Mesenchymal stem cell (in vitro differentiated cells and primary cell): ENCODE results near the gene MUC5B.
"Not testable (repeated sequence)": the region's sequence is repeated elsewhere in the genome, so short reads cannot be mapped to it uniquely, and the experiment has no call there.

ENCODE experiments used
- DNase-seq: peaks from one replicate; pipeline ENCODE4 v3.0.0-alpha.2; 2013
- H2AFZ ChIP-seq: one replicate; pipeline ENCODE4 v1.6.1; 2013; ENCODE audit warnings: low read depth, mild to moderate bottlenecking, control low read depth, inconsistent platforms, low read length, moderate library complexity
- H2AK5ac ChIP-seq: 2 replicates; pipeline ENCODE4 v1.6.1; 2013; ENCODE audit warnings: low read length, moderate library complexity, mild to moderate bottlenecking, inconsistent platforms; ENCODE audit not compliant: severe bottlenecking
- H2BK120ac ChIP-seq: one replicate; pipeline ENCODE4 v1.6.1; 2013; ENCODE audit warnings: low read depth, mild to moderate bottlenecking, inconsistent platforms, low read length, moderate library complexity
- H2BK12ac ChIP-seq, 2 experiments: one replicate each; pipeline ENCODE4 v1.6.1; 2013; ENCODE audit warnings: inconsistent platforms in 2 of 2, low read length in 2 of 2, mild to moderate bottlenecking in 2 of 2, moderate library complexity in 2 of 2, control low read depth in 1 of 2
- H2BK15ac ChIP-seq: one replicate; pipeline ENCODE4 v1.6.1; 2013; ENCODE audit warnings: mild to moderate bottlenecking, low read depth, inconsistent platforms; ENCODE audit not compliant: poor library complexity, severe bottlenecking
- H2BK5ac ChIP-seq: 2 replicates; pipeline ENCODE4 v1.6.1; 2013; ENCODE audit warnings: low read depth, mild to moderate bottlenecking, low read length, control low read depth, inconsistent platforms; ENCODE audit not compliant: poor library complexity, severe bottlenecking
- H3K14ac ChIP-seq, 2 experiments: one replicate each; pipeline ENCODE4 v1.6.1; 2013; ENCODE audit warnings: inconsistent platforms in 2 of 2, low read length in 2 of 2, control low read depth in 1 of 2, mild to moderate bottlenecking in 1 of 2, moderate library complexity in 1 of 2
- H3K18ac ChIP-seq, 2 experiments: one replicate each; pipeline ENCODE4 v1.6.1; 2013; ENCODE audit warnings: inconsistent platforms in 2 of 2, low read length in 2 of 2, control low read depth in 1 of 2, low read depth in 1 of 2, mild to moderate bottlenecking in 1 of 2
- H3K23ac ChIP-seq, 2 experiments: one replicate each; pipeline ENCODE4 v1.6.1; 2013; ENCODE audit warnings: inconsistent platforms in 2 of 2, low read length in 2 of 2, mild to moderate bottlenecking in 2 of 2, moderate library complexity in 2 of 2, control low read depth in 1 of 2
- H3K27ac ChIP-seq: 2 replicates; pipeline ENCODE4 v1.5.1; 2013; ENCODE audit warnings: mild to moderate bottlenecking, moderate library complexity, low read length, control low read depth, inconsistent platforms; ENCODE audit not compliant: poor library complexity, severe bottlenecking
- H3K27me3 ChIP-seq, 2 experiments: 2 replicates each; pipeline versions ENCODE4 v1.6.1 to v1.7.0; 2013; ENCODE audit warnings: low read length in 2 of 2, mild to moderate bottlenecking in 2 of 2, moderate library complexity in 2 of 2, control low read depth in 1 of 2, inconsistent platforms in 1 of 2; ENCODE audit not compliant: control insufficient read depth in 1 of 2, insufficient read depth in 1 of 2
- H3K36me3 ChIP-seq, 2 experiments: 2 replicates each; pipeline versions ENCODE4 v1.6.1 to v1.7.0; 2013; ENCODE audit warnings: low read length in 2 of 2, control low read depth in 1 of 2, inconsistent platforms in 1 of 2, low read depth in 1 of 2, mild to moderate bottlenecking in 1 of 2; ENCODE audit not compliant: insufficient read depth in 2 of 2, control insufficient read depth in 1 of 2
- H3K4ac ChIP-seq, 2 experiments: one replicate each; pipeline ENCODE4 v1.6.1; 2013; ENCODE audit warnings: inconsistent platforms in 2 of 2, low read length in 2 of 2, mild to moderate bottlenecking in 2 of 2, moderate library complexity in 2 of 2, control low read depth in 1 of 2, low read depth in 1 of 2
- H3K4me1 ChIP-seq: 2 replicates; pipeline ENCODE4 v1.6.1; 2013; ENCODE audit warnings: low read depth, low read length, control low read depth; ENCODE audit not compliant: control insufficient read depth, insufficient read depth
- H3K4me2 ChIP-seq: 2 replicates; pipeline ENCODE4 v1.6.1; 2013; ENCODE audit warnings: low read length, mild to moderate bottlenecking, inconsistent platforms; ENCODE audit not compliant: poor library complexity, severe bottlenecking
- H3K4me3 ChIP-seq, 2 experiments: 2 replicates each; pipeline versions ENCODE4 v1.5.1 to v1.7.0; 2013; ENCODE audit warnings: low read length in 2 of 2, mild to moderate bottlenecking in 2 of 2, control low read depth in 1 of 2, low read depth in 1 of 2; ENCODE audit not compliant: insufficient read depth in 1 of 2
- H3K79me1 ChIP-seq: replicated peaks from 2 replicates; pipeline ENCODE4 v1.6.1; 2013; ENCODE audit warnings: mild to moderate bottlenecking, control low read depth, low read length, inconsistent platforms; ENCODE audit not compliant: poor library complexity, severe bottlenecking
- H3K9ac ChIP-seq: 2 replicates; pipeline ENCODE4 v1.7.0; 2013; ENCODE audit warnings: mild to moderate bottlenecking, low read length, moderate library complexity
- H3K9me3 ChIP-seq: 2 replicates; pipeline ENCODE4 v1.7.0; 2013; ENCODE audit warnings: mild to moderate bottlenecking, low read length; ENCODE audit not compliant: control insufficient read depth
- H4K8ac ChIP-seq: one replicate; pipeline ENCODE4 v1.6.1; 2013; ENCODE audit warnings: inconsistent platforms, mild to moderate bottlenecking, low read length, moderate library complexity
- H4K91ac ChIP-seq: one replicate; pipeline ENCODE4 v1.6.1; 2013; ENCODE audit warnings: mild to moderate bottlenecking, low read length, inconsistent platforms
- WGBS: methylation state at CpG from one replicate; pipeline ENCODE4 v1.1.7; 2013; ENCODE audit warnings: mixed read lengths; 5-methylcytosine and 5-hydroxymethylcytosine counted together

The MUC5B gene

GRCh38 chr11:1180947-1181391 lies 41.9 kb upstream of the MUC5B start:
- H3K23ac ChIP-seq = no peak overlapping the region
- no peak overlapping the region for H2BK5ac ChIP-seq
- H3K4me2 ChIP-seq = no peak overlapping the region
- peaks cover 4% of the 10 kb centered on the region for H3K4me1 ChIP-seq
- peaks cover 11 to 14% of the 10 kb centered on the region in 2 experiments for H3K27me3 ChIP-seq
- no peak overlapping the region for H3K9ac ChIP-seq
- H3K4ac ChIP-seq = no peak overlapping the region
- 92% methylated on average over 27 of the region's 29 CpGs for WGBS
- H2AK5ac ChIP-seq = no peak overlapping the region
- H4K91ac ChIP-seq = no peak overlapping the region
- no peak overlapping the region for H3K14ac ChIP-seq
- DNase-seq = no peak
- H3K18ac ChIP-seq = no peak overlapping the region
- H2BK120ac ChIP-seq = no peak overlapping the region
- no peak overlapping the region for H2BK12ac ChIP-seq
- peaks cover 5% of the 10 kb centered on the region for H3K9me3 ChIP-seq
- H3K79me1 ChIP-seq = no peaks in the 10 kb centered on the region
- H2BK15ac ChIP-seq = no peak overlapping the region
- H3K4me3 ChIP-seq = no peak overlapping the region
- no peak overlapping the region for H3K27ac ChIP-seq
- no peak overlapping the region for H4K8ac ChIP-seq
- H3K36me3 ChIP-seq = no peaks in the 10 kb centered on the region
- no peak overlapping the region for H2AFZ ChIP-seq

GRCh38 chr11:1181420-1181819 lies 41.4 kb upstream of the MUC5B start:
- Histone ChIP-seq H4K8ac (no peak overlapping the region), H3K27me3 (peaks cover 14 to 18% of the 10 kb centered on the region in 2 experiments), H3K9ac (no peak overlapping the region), H3K79me1 (no peaks in the 10 kb centered on the region), H2BK12ac (no peak overlapping the region), H2BK15ac (no peak overlapping the region), H4K91ac (no peak overlapping the region), H3K14ac (no peak overlapping the region), H3K18ac (no peak overlapping the region), H2BK120ac (no peak overlapping the region), H2AK5ac (no peak overlapping the region), H3K4me3 (no peak overlapping the region), H3K36me3 (no peaks in the 10 kb centered on the region), H3K23ac (no peak overlapping the region), H3K27ac (no peak overlapping the region), H3K4me1 (peaks cover 4% of the 10 kb centered on the region), H2AFZ (no peak overlapping the region), H2BK5ac (no peak overlapping the region), H3K4me2 (no peak overlapping the region), H3K4ac (no peak overlapping the region), H3K9me3 (peaks cover 6% of the 10 kb centered on the region)
- no peak for DNase-seq
- WGBS = 82% methylated on average over 10 of the region's 10 CpGs

GRCh38 chr11:1181853-1182535 lies 40.9 kb upstream of the MUC5B start:
- H3K23ac ChIP-seq = no peak overlapping the region
- H4K8ac ChIP-seq = no peak overlapping the region
- H2BK12ac ChIP-seq = no peak overlapping the region
- peaks cover 8% of the 10 kb centered on the region for H3K9me3 ChIP-seq
- no peaks in the 10 kb centered on the region for H3K36me3 ChIP-seq
- H2BK120ac ChIP-seq = no peak overlapping the region
- no peaks in the 10 kb centered on the region for H3K79me1 ChIP-seq
- no peak overlapping the region for H3K9ac ChIP-seq
- no peak overlapping the region for H3K14ac ChIP-seq
- H3K4me2 ChIP-seq = no peak overlapping the region
- 85% methylated on average over 39 of the region's 41 CpGs for WGBS
- no peak overlapping the region for H2BK5ac ChIP-seq
- peaks cover 4% of the 10 kb centered on the region for H3K4me1 ChIP-seq
- H3K27me3 ChIP-seq = peaks cover 20 to 21% of the 10 kb centered on the region in 2 experiments
- no peak overlapping the region for H3K4ac ChIP-seq
- no peak overlapping the region for H2AK5ac ChIP-seq
- no peak for DNase-seq
- H3K4me3 ChIP-seq = no peak overlapping the region
- H3K27ac ChIP-seq = no peak overlapping the region
- no peak overlapping the region for H3K18ac ChIP-seq
- no peak overlapping the region for H4K91ac ChIP-seq
- H2BK15ac ChIP-seq = no peak overlapping the region
- H2AFZ ChIP-seq = no peak overlapping the region

GRCh38 chr11:1184139-1184538 lies 38.7 kb upstream of the MUC5B start:
- H4K91ac ChIP-seq, H3K36me3 ChIP-seq, H2AFZ ChIP-seq, H4K8ac ChIP-seq, H3K4me2 ChIP-seq, H2BK5ac ChIP-seq, H3K27ac ChIP-seq, H2BK120ac ChIP-seq, H2AK5ac ChIP-seq, DNase-seq, H3K4me1 ChIP-seq, H3K23ac ChIP-seq, H3K14ac ChIP-seq, H3K9ac ChIP-seq, H3K9me3 ChIP-seq, H3K79me1 ChIP-seq, H2BK12ac ChIP-seq, H3K4ac ChIP-seq, H3K18ac ChIP-seq, H3K4me3 ChIP-seq, H2BK15ac ChIP-seq: not testable (repeated sequence)
- WGBS = over 99% methylated on average over 11 of the region's 22 CpGs
- H3K27me3 ChIP-seq = peaks cover 21 to 22% of the 10 kb centered on the region in 2 experiments
